Sigmoid colon (tissue), 7 donors: ENCODE data around the gene CDT1. TPM values are rescaled to one million over a fixed set of nuclear protein-coding genes. Genes with fewer than 3 reads are reported as not detected.

Experiments used
- DNase-seq: peaks from one replicate; pipeline ENCODE4 v3.0.0-alpha.2; 2019
- H3K27ac ChIP-seq, 4 donors: fragments of 200-600 bp; sonication (generic); one replicate each; pipeline ENCODE4 v1.5.1; 2016 to 2019; ENCODE audit warnings: mild to moderate bottlenecking in 1 of 4
- H3K27me3 ChIP-seq, 3 donors: fragments of 200-600 bp; sonication (generic); one replicate each; pipeline ENCODE4 v1.5.1; 2019; ENCODE audit warnings: mild to moderate bottlenecking in 1 of 3
- H3K36me3 ChIP-seq, 4 donors: fragments of 200-600 bp; sonication (generic); one replicate each; pipeline ENCODE4 v1.5.1; 2016 to 2019
- H3K4me1 ChIP-seq, 4 donors: fragments of 200-600 bp; sonication (generic); one replicate each; pipeline ENCODE4 v1.5.1; 2017 to 2019
- H3K4me3 ChIP-seq, 4 donors: fragments of 200-600 bp; sonication (generic); one replicate each; pipeline ENCODE4 v1.5.1; 2017 to 2019; ENCODE audit warnings: mild to moderate bottlenecking in 2 of 4, moderate library complexity in 1 of 4
- H3K9me3 ChIP-seq, 4 donors: fragments of 200-600 bp in 3 of 4; sonication (generic) in 3 of 4; one replicate each; pipeline versions ENCODE4 v1.5.1 to v1.6.1; 2013 to 2019
- CTCF ChIP-seq, 4 experiments: fragments of 450-650 bp in 3 of 4; fragments of 200-600 bp in 1 of 4; IDR thresholded peaks; one replicate each; pipeline ENCODE4 v1.5.1; 2016 to 2019; ENCODE audit warnings: antibody characterized with exemption in 4 of 4, mild to moderate bottlenecking in 3 of 4, moderate library complexity in 2 of 4
- EP300 ChIP-seq, 4 donors: sonication (generic); formaldehyde crosslinking; IDR thresholded peaks; one replicate each; pipeline ENCODE4 v1.6.1; 2017; ENCODE audit warnings: antibody characterized with exemption in 4 of 4
- POLR2A ChIP-seq, 2 donors: fragments of 450-650 bp; IDR thresholded peaks; one replicate each; pipeline ENCODE4 v1.6.1; 2016; ENCODE audit warnings: antibody characterized with exemption in 2 of 2, mild to moderate bottlenecking in 2 of 2, moderate library complexity in 2 of 2
- POLR2AphosphoS5 ChIP-seq, 4 donors: sonication (generic); formaldehyde crosslinking; IDR thresholded peaks; one replicate each; pipeline ENCODE4 v1.6.1; 2017; ENCODE audit warnings: antibody characterized with exemption in 4 of 4
- WGBS, 2 donors: extraction: QIAGEN DNeasy Blood & Tissue Kit; methylation state at CpG; one replicate each; pipeline ENCODE4 v1.1.7; 2013; 5-methylcytosine and 5-hydroxymethylcytosine counted together
- intact Hi-C: fragments of 100-400 bp; cut with DNase I; formaldehyde crosslinking; loops from one replicate; pipeline ENCODE4 v1.15.1; 2023
- polyA plus RNA-seq, 3 donors: library from polyadenylated mRNA; stranded (reverse); fragments of 200-250 nt; gene quantifications; one replicate each; pipeline ENCODE4 v1.2.3, GENCODE V29; 2013
- total RNA-seq, 4 donors: library from RNA; depleted of rRNA; stranded (reverse); fragments of >200 nt; gene quantifications; one replicate each; pipeline ENCODE4 v1.1.0, GENCODE V29; 2016
- donor health status: healthy with polysubstance abuse.
- donor health status: Bipolar disorder and iron deficiency.
- donor health status: healthy.

The CDT1 gene
- total and polyA plus RNA-seq, 7 donors = 0.71 to 17.4 (median 3.3) TPM; not detected in 1

- intact Hi-C loops = loop anchor here (10.0 kb wide), 1 partner anchor 919 kb away; no protein-coding TSS in a partner anchor
- peak; percentile 85 for DNase-seq
- TF ChIP-seq CTCF (IDR thresholded peaks at IDR 0.05) = no peak
- peak in 1 of 4 donors; percentile 17 for TF ChIP-seq POLR2AphosphoS5 (IDR thresholded peaks at IDR 0.05)
- no peak overlapping the region for H3K4me3 ChIP-seq
- WGBS, 2 donors = 60 to 70% methylated on average over 12 of the region's 12 CpGs
- H3K9me3 ChIP-seq = no peaks in the 10 kb centered on the region
- H3K27me3 ChIP-seq = no peaks in the 10 kb centered on the region
- no peaks in the 10 kb centered on the region for H3K36me3 ChIP-seq
- peak overlapping the region; percentile 89 to 100 (median 96) for H3K27ac ChIP-seq
- peaks cover 0 to 100% (median 100%) of the 10 kb centered on the region in 4 donors for H3K4me1 ChIP-seq
Observed at GRCh38 chr16:88773812-88774291, 29.7 kb upstream of the CDT1 start.

GRCh38 chr16:88774544-88775393 is 28.8 kb upstream of the CDT1 start:
- TF ChIP-seq POLR2A (IDR thresholded peaks at IDR 0.05) = no peak
- TF ChIP-seq CTCF (IDR thresholded peaks at IDR 0.05) = no peak
- no peak for TF ChIP-seq POLR2AphosphoS5 (IDR thresholded peaks at IDR 0.05)
- TF ChIP-seq EP300 (IDR thresholded peaks at IDR 0.05) = no peak
- Histone ChIP-seq H3K9me3 (no peaks in the 10 kb centered on the region), H3K36me3 (no peaks in the 10 kb centered on the region), H3K4me1 (peaks cover 0 to 100% (median 100%) of the 10 kb centered on the region in 4 donors), H3K27ac (peak overlapping the region; percentile 89 to 100 (median 96)), H3K27me3 (no peaks in the 10 kb centered on the region), H3K4me3 (peak overlapping the region in 1 of 4 donors; percentile 10)
- DNase-seq = no peak
- intact Hi-C loops = loop anchor here (10.0 kb wide), 1 partner anchor 920 kb away; no protein-coding TSS in a partner anchor
- 93 to 94% methylated on average over 32 of the region's 32 CpGs for WGBS, 2 donors

- Histone ChIP-seq H3K27me3 (no peaks in the 10 kb centered on the region), H3K27ac (peak overlapping the region; percentile 35 to 100 (median 96)), H3K4me1 (peaks cover 0 to 100% (median 100%) of the 10 kb centered on the region in 4 donors), H3K9me3 (no peaks in the 10 kb centered on the region), H3K4me3 (no peak overlapping the region), H3K36me3 (no peaks in the 10 kb centered on the region)
- TF ChIP-seq POLR2AphosphoS5 (IDR thresholded peaks at IDR 0.05) (no peak), EP300 (IDR thresholded peaks at IDR 0.05) (no peak), CTCF (IDR thresholded peaks at IDR 0.05) (no peak), POLR2A (IDR thresholded peaks at IDR 0.05) (no peak)
- WGBS, 2 donors = 86 to 92% methylated on average over 18 of the region's 18 CpGs
- intact Hi-C loops = loop anchor here (10.0 kb wide), 1 partner anchor 921 kb away; no protein-coding TSS in a partner anchor
- no peak for DNase-seq
Observed at GRCh38 chr16:88775825-88776224, 27.8 kb upstream of the CDT1 start.

GRCh38 chr16:88777471-88778270 is 25.9 kb upstream of the CDT1 start:
- peak overlapping the region in 3 of 4 donors; percentile 7 to 12 (median 8) for H3K4me3 ChIP-seq
- intact Hi-C loops = loop anchor here (10.0 kb wide), 1 partner anchor 923 kb away; no protein-coding TSS in a partner anchor
- peaks cover 0 to 100% (median 100%) of the 10 kb centered on the region in 4 donors for H3K4me1 ChIP-seq
- no peaks in the 10 kb centered on the region for H3K36me3 ChIP-seq
- DNase-seq = no peak
- no peaks in the 10 kb centered on the region for H3K27me3 ChIP-seq
- 75 to 86% methylated on average over 34 of the region's 34 CpGs for WGBS, 2 donors
- no peaks in the 10 kb centered on the region for H3K9me3 ChIP-seq
- no peak for TF ChIP-seq POLR2AphosphoS5 (IDR thresholded peaks at IDR 0.05)
- TF ChIP-seq POLR2A (IDR thresholded peaks at IDR 0.05) = no peak
- no peak for TF ChIP-seq EP300 (IDR thresholded peaks at IDR 0.05)
- no peak for TF ChIP-seq CTCF (IDR thresholded peaks at IDR 0.05)
- peak overlapping the region; percentile 89 to 100 (median 96) for H3K27ac ChIP-seq
